Measurements from ENCODE around the gene PSME3IP1. TPM values are rescaled to one million over a fixed set of nuclear protein-coding genes. Genes with fewer than 3 reads are reported as not detected.
"Not testable (repeated sequence)": the region's sequence is repeated elsewhere in the genome, so short reads cannot be mapped to it uniquely, and the experiment has no call there.

The PSME3IP1 gene
- total and polyA plus RNA-seq, 7 experiments from 2014 or later, result 76.3 to 159 (median 140) TPM

DNA sequence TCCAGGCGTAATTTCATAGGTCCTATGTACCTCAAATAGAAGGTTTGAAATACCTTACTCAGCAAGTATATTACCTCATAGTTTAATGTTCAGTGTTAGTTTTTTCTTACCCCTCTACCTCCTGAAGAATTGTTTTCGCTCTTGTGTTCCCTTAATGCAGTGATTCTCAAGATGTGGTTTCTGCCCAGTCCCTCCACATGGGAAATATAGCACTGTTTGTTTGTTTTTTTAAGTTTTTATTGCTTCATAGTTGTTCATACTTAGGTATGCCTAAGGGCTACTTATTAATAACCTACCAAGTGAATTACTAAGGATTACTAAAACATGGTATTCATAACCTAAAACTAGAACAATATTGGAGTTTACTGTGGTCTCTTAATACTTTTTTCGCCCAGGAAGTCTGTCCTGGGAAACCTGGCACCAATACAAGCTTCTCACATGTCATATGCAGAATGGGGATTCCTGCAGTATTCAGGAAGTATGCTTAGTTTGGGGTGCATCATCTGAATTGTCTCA lies 5.3 kb upstream of the PSME3IP1 start:
- Mint-ChIP-seq H3K27ac (peak overlapping the region in 1 of 9 donors; percentile 39), H3K4me1 (peaks cover 32 to 77% (median 61%) of the 10 kb centered on the region in 7 donors)

DNA sequence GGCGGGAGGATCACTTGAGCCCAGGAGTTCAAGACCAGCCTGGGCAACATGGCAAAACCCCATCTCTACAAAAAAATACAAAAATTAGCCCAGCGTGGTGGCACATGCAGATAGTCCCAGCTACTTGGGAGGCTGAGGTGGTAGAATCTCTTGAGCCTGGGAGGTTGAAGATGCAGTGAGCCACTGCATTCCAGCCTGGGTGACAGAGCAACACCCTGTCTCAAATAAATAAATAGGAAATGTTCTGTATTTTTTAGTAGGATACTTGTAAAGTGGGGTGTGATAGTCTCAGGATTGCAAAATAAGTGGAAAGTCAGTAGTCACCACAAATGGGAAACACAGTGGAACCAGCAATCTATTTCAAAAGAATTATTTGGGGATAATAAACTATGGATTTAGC lies 4.3 kb upstream of the PSME3IP1 start:
- peaks cover 7 to 16% of the 10 kb centered on the region in 2 donors for H3K4me1 ChIP-seq (ENCODE audit: control insufficient read depth in 2 of 2, insufficient read depth in 2 of 2, low read length in 2 of 2)
- intact Hi-C loops (cut with micrococcal nuclease), result no loop called here
- H3K27me3 ChIP-seq (ENCODE audit: control insufficient read depth in 2 of 2, insufficient read depth in 2 of 2, low read length in 2 of 2), result no peaks in the 10 kb centered on the region
- no peak overlapping the region for H3K27ac Mint-ChIP-seq
- H3K36me3 Mint-ChIP-seq, result peaks cover 0 to 13% (median 0%) of the 10 kb centered on the region in 5 donors
- peaks cover 0 to 4% (median 0%) of the 10 kb centered on the region in 11 donors for H3K9me3 Mint-ChIP-seq
- no peak overlapping the region for H3K4me3 ChIP-seq (ENCODE audit: low read length)
- H3K27me3 Mint-ChIP-seq, result peaks cover 0 to 3% (median 0%) of the 10 kb centered on the region in 5 donors
- ChIA-PET POLR2A (no interaction called here), CTCF (no interaction called here)
- DNase-seq (no peak), ATAC-seq (no peak)
- H3K36me3 ChIP-seq (ENCODE audit: control insufficient read depth in 2 of 3, insufficient read depth in 3 of 3, low read length in 3 of 3), result peaks cover 0 to 12% (median 0%) of the 10 kb centered on the region in 3 experiments
- H3K4me3 Mint-ChIP-seq, result peak overlapping the region in 1 of 10 donors; percentile 27
- peaks cover 35 to 80% (median 65%) of the 10 kb centered on the region in 7 donors for H3K4me1 Mint-ChIP-seq
- H3K9me3 ChIP-seq (ENCODE audit: control insufficient read depth in 2 of 3, low read length in 3 of 3), result no peaks in the 10 kb centered on the region
- H3K27ac ChIP-seq (ENCODE audit: low read depth, low read length), result no peak overlapping the region

More for the DNA sequence above, 5.3 kb upstream of the PSME3IP1 start:
- H3K9me3 ChIP-seq (ENCODE audit: control insufficient read depth in 2 of 3, low read length in 3 of 3), result no peaks in the 10 kb centered on the region
- H3K36me3 Mint-ChIP-seq, result peaks cover 0 to 13% (median 2%) of the 10 kb centered on the region in 5 donors
- H3K27ac ChIP-seq (ENCODE audit: low read depth, low read length), result no peak overlapping the region
- POLR2A ChIA-PET, result interaction anchor here (0.5 to 1.0 kb wide), 2 partner anchors 11 to 14 kb away, joined by 3 read pairs; no protein-coding TSS in a partner anchor
- DNase-seq (no peak), ATAC-seq (no peak)
- H3K4me1 ChIP-seq (ENCODE audit: control insufficient read depth in 2 of 2, insufficient read depth in 2 of 2, low read length in 2 of 2), result peaks cover 5 to 16% of the 10 kb centered on the region in 2 donors
- H3K36me3 ChIP-seq (ENCODE audit: control insufficient read depth in 2 of 3, insufficient read depth in 3 of 3, low read length in 3 of 3), result peaks cover 0 to 8% (median 0%) of the 10 kb centered on the region in 3 experiments
- H3K27me3 ChIP-seq (ENCODE audit: control insufficient read depth in 2 of 2, insufficient read depth in 2 of 2, low read length in 2 of 2), result no peaks in the 10 kb centered on the region
- H3K4me3 Mint-ChIP-seq, result peak overlapping the region in 2 of 10 donors; percentile 0 to 9
- no peak overlapping the region for H3K4me3 ChIP-seq (ENCODE audit: low read length)
- CTCF ChIA-PET, result no interaction called here
- H3K27me3 Mint-ChIP-seq, result no peaks in the 10 kb centered on the region
- peaks cover 0 to 1% (median 0%) of the 10 kb centered on the region in 11 donors for H3K9me3 Mint-ChIP-seq
- intact Hi-C loops (cut with micrococcal nuclease), result no loop called here

DNA sequence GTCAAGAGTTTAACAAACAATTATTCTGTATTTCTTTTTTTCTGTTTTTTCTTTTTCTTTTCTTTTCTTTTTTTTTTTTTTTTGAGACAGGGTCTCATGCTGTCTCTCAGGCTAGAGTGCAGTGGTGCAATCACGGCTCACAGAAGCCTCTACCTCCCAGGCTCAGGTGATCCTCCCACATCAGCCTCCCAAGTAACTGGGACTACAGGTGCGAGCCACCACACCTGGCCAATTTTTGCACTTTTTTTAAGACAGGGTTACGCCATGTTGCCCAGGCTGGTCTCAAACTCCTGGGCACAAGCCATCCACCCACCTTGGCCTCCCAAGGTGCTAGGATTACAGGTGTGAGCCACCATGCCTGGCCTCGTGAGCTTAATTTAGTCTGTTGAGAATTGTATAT lies 3.7 kb upstream of the PSME3IP1 start:
- H3K9me3 Mint-ChIP-seq; H3K27me3 ChIP-seq (ENCODE audit: control insufficient read depth in 2 of 2, insufficient read depth in 2 of 2, low read length in 2 of 2); H3K27me3 Mint-ChIP-seq; H3K27ac Mint-ChIP-seq; H3K4me3 ChIP-seq (ENCODE audit: low read length); H3K27ac ChIP-seq (ENCODE audit: low read depth, low read length); CTCF ChIA-PET; DNase-seq; ATAC-seq; H3K9me3 ChIP-seq (ENCODE audit: control insufficient read depth in 2 of 3, low read length in 3 of 3): not testable (repeated sequence)
- Mint-ChIP-seq H3K4me1 (peaks cover 41 to 84% (median 68%) of the 10 kb centered on the region in 7 donors), H3K36me3 (peaks cover 0 to 12% (median 0%) of the 10 kb centered on the region in 5 donors), H3K4me3 (peak overlapping the region in 1 of 10 donors; percentile 27)
- peaks cover 13 to 21% of the 10 kb centered on the region in 2 donors for H3K4me1 ChIP-seq (ENCODE audit: control insufficient read depth in 2 of 2, insufficient read depth in 2 of 2, low read length in 2 of 2)
- intact Hi-C loops (cut with micrococcal nuclease), result loop anchor here (5.0 to 10.0 kb wide), 6 partner anchors 348 to 1205 kb away; partner anchors contain the start of genes CCDC102A (in 1 of the 2), GINS3 (in 1 of the 2), MT2A (in 1 of the 2) and NUDT21 (in 1 of the 2)
- peaks cover 0 to 12% (median 0%) of the 10 kb centered on the region in 3 experiments for H3K36me3 ChIP-seq (ENCODE audit: control insufficient read depth in 2 of 3, insufficient read depth in 3 of 3, low read length in 3 of 3)
- POLR2A ChIA-PET, result interaction anchor here (1.2 kb wide), 1 partner anchor 8 kb away, joined by 3 read pairs; no protein-coding TSS in a partner anchor

- ChIA-PET POLR2A (interaction anchor here (1.2 kb wide), 1 partner anchor 9 kb away, joined by 3 read pairs; no protein-coding TSS in a partner anchor), CTCF (no interaction called here)
- DNase-seq, result no peak
- no peak overlapping the region for H3K4me3 ChIP-seq (ENCODE audit: low read length)
- H3K9me3 ChIP-seq (ENCODE audit: control insufficient read depth in 2 of 3, low read length in 3 of 3), result no peaks in the 10 kb centered on the region
- Mint-ChIP-seq H3K27me3 (peaks cover 0 to 3% (median 0%) of the 10 kb centered on the region in 5 donors), H3K36me3 (peaks cover 0 to 4% (median 0%) of the 10 kb centered on the region in 5 donors), H3K9me3 (peaks cover 0 to 4% (median 0%) of the 10 kb centered on the region in 11 donors), H3K4me1 (peaks cover 45 to 84% (median 69%) of the 10 kb centered on the region in 7 donors), H3K27ac (peak overlapping the region in 3 of 9 donors; percentile 31 to 95 (median 71)), H3K4me3 (peak overlapping the region; percentile 7 to 97 (median 42))
- peaks cover 0 to 12% (median 0%) of the 10 kb centered on the region in 3 experiments for H3K36me3 ChIP-seq (ENCODE audit: control insufficient read depth in 2 of 3, insufficient read depth in 3 of 3, low read length in 3 of 3)
- H3K27ac ChIP-seq (ENCODE audit: low read depth, low read length), result no peak overlapping the region
- ATAC-seq, result no peak
- no peaks in the 10 kb centered on the region for H3K27me3 ChIP-seq (ENCODE audit: control insufficient read depth in 2 of 2, insufficient read depth in 2 of 2, low read length in 2 of 2)
- peaks cover 20 to 24% of the 10 kb centered on the region in 2 donors for H3K4me1 ChIP-seq (ENCODE audit: control insufficient read depth in 2 of 2, insufficient read depth in 2 of 2, low read length in 2 of 2)
- intact Hi-C loops (cut with micrococcal nuclease), result loop anchor here (5.0 to 10.0 kb wide), 6 partner anchors 349 to 1206 kb away; partner anchors contain the start of genes CCDC102A (in 1 of the 2), GINS3 (in 1 of the 2), MT2A (in 1 of the 2) and NUDT21 (in 1 of the 2)
These were observed 2.8 kb upstream of the PSME3IP1 start for GRCh38 chr16:57188711-57189002.

GRCh38 chr16:57187902-57188710 lies 2.3 kb upstream of the PSME3IP1 start:
- H3K4me1 ChIP-seq (ENCODE audit: control insufficient read depth in 2 of 2, insufficient read depth in 2 of 2, low read length in 2 of 2), result peaks cover 20 to 26% of the 10 kb centered on the region in 2 donors
- peaks cover 0 to 12% (median 0%) of the 10 kb centered on the region in 3 experiments for H3K36me3 ChIP-seq (ENCODE audit: control insufficient read depth in 2 of 3, insufficient read depth in 3 of 3, low read length in 3 of 3)
- H3K27me3 ChIP-seq (ENCODE audit: control insufficient read depth in 2 of 2, insufficient read depth in 2 of 2, low read length in 2 of 2); DNase-seq; H3K9me3 ChIP-seq (ENCODE audit: control insufficient read depth in 2 of 3, low read length in 3 of 3); H3K36me3 Mint-ChIP-seq; ATAC-seq; H3K9me3 Mint-ChIP-seq; H3K27me3 Mint-ChIP-seq: not testable (repeated sequence)
- intact Hi-C loops (cut with micrococcal nuclease), result loop anchor here (2.0 to 10.0 kb wide), 10 partner anchors 59 to 1207 kb away; partner anchors contain the start of genes CCDC102A (in 1 of the 2), GINS3 (in 1 of the 2), HERPUD1 (in 1 of the 2) and MT2A (in 1 of the 2)
- H3K27ac Mint-ChIP-seq, result peak overlapping the region in 7 of 9 donors; percentile 7 to 98 (median 95)
- peaks cover 45 to 81% (median 64%) of the 10 kb centered on the region in 7 donors for H3K4me1 Mint-ChIP-seq
- H3K4me3 Mint-ChIP-seq, result peak overlapping the region; percentile 49 to 100 (median 98)
- CTCF ChIA-PET, result interaction anchor here (1.0 kb wide), 1 partner anchor 224 kb away, joined by 3 read pairs; no protein-coding TSS in a partner anchor
- POLR2A ChIA-PET, result interaction anchor here (0.7 to 1.4 kb wide), 2 partner anchors 256 to 414 kb away, joined by 3 read pairs; partner anchors contain the start of gene HERPUD1
- peak overlapping the region; percentile 94 for H3K27ac ChIP-seq (ENCODE audit: low read depth, low read length)
- peak overlapping the region; percentile 95 for H3K4me3 ChIP-seq (ENCODE audit: low read length)

Measured in naive thymus-derived CD4-positive, alpha-beta T cell (primary cell).